ENCODE data around the gene SLC15A2. TPM values are rescaled to one million over a fixed set of nuclear protein-coding genes. Genes with fewer than 3 reads are reported as not detected.

Gene SLC15A2
- total and polyA plus RNA-seq, 9 donors, result 0.23 to 9.4 (median 1.5) TPM

DNA sequence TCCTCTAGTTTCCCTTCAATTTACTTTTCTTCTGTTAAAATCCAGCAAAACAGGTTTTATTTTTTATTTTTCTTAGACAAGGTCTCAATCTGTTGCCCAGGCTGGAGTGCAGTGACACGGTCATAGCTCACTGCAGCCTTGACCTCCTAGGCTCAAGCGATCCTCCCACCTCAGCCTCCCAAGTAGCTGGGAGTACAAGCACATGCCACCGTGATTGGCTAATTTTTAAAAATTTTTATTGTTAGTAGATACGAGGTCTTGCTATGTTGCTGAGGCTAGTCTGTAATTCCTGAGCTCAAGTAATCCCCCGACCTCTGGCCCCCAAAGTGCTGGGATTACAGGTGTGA, 86.2 kb downstream of the SLC15A2 start:
- H3K9me3 ChIP-seq, result no peaks in the 10 kb centered on the region
- H3K36me3 ChIP-seq, result no peaks in the 10 kb centered on the region
- 22 to 50% (median 24%) methylated on average over 5 of the region's 5 CpGs for WGBS, 3 donors
- no peaks in the 10 kb centered on the region for H3K27me3 ChIP-seq
- DNase-seq, result no peak
- no peaks in the 10 kb centered on the region for H3K4me1 ChIP-seq (ENCODE audit: insufficient read depth)
- H3K4me3 ChIP-seq, result no peak overlapping the region
- H3K27ac ChIP-seq, result no peak overlapping the region
- intact Hi-C loops (cut with DNase I), result no loop called here
- TF ChIP-seq EP300 (IDR thresholded peaks at IDR 0.05), result no peak
- no peak for TF ChIP-seq CTCF (IDR thresholded peaks at IDR 0.05)
- TF ChIP-seq POLR2A (IDR thresholded peaks at IDR 0.05), result no peak

DNA sequence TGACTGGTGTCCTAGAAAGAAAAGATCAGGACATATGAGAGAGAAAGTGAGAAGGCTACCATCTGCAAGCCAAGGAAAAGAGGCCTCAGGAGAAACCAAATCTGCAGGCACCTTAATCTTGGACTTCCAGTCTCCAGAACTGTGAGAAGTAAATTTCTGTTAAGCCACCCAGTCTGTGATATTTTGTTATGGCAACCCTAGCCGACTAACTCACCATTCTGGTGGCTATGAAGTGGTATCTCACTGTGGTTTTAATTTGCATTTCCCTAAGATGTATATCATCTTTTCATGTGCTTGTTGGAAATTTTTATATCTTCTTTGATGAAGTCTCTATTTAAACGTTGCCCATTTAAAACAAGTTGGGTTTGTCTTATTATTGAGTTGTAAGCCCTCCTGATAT, 87.3 kb downstream of the SLC15A2 start:
- no peak for DNase-seq
- H3K9me3 ChIP-seq, result no peaks in the 10 kb centered on the region
- H3K27ac ChIP-seq, result no peak overlapping the region
- H3K4me3 ChIP-seq, result no peak overlapping the region
- no peak for TF ChIP-seq CTCF (IDR thresholded peaks at IDR 0.05)
- TF ChIP-seq POLR2A (IDR thresholded peaks at IDR 0.05), result no peak
- TF ChIP-seq EP300 (IDR thresholded peaks at IDR 0.05), result no peak
- 81 to 84% (median 83%) methylated on average over 2 of the region's 2 CpGs for WGBS, 3 donors
- no peaks in the 10 kb centered on the region for H3K27me3 ChIP-seq
- no peaks in the 10 kb centered on the region for H3K36me3 ChIP-seq
- intact Hi-C loops (cut with DNase I), result no loop called here
- no peaks in the 10 kb centered on the region for H3K4me1 ChIP-seq (ENCODE audit: insufficient read depth)

- intact Hi-C loops (cut with DNase I), result no loop called here
Measured at GRCh38 chr3:121985846-121986245, 91.6 kb downstream of the SLC15A2 start.

GRCh38 chr3:121988146-121988545, 93.9 kb downstream of the SLC15A2 start:
- no peak for TF ChIP-seq POLR2A (IDR thresholded peaks at IDR 0.05)
- no peaks in the 10 kb centered on the region for H3K36me3 ChIP-seq
- WGBS, 3 donors, result 77 to 84% (median 79%) methylated on average over 2 of the region's 2 CpGs
- H3K27me3 ChIP-seq, result no peaks in the 10 kb centered on the region
- H3K4me3 ChIP-seq, result no peak overlapping the region
- intact Hi-C loops (cut with DNase I), result no loop called here
- DNase-seq, result no peak
- H3K27ac ChIP-seq, result no peak overlapping the region
- no peaks in the 10 kb centered on the region for H3K4me1 ChIP-seq (ENCODE audit: insufficient read depth)
- no peaks in the 10 kb centered on the region for H3K9me3 ChIP-seq

More at GRCh38 chr3:121985846-121986245, 91.6 kb downstream of the SLC15A2 start:
- Histone ChIP-seq H3K36me3 (no peaks in the 10 kb centered on the region), H3K27me3 (no peaks in the 10 kb centered on the region), H3K27ac (no peak overlapping the region), H3K9me3 (no peaks in the 10 kb centered on the region), H3K4me1 (ENCODE audit: insufficient read depth) (no peaks in the 10 kb centered on the region), H3K4me3 (no peak overlapping the region)
- no peak for DNase-seq
- 74 to 81% (median 80%) methylated on average over 2 of the region's 2 CpGs for WGBS, 3 donors
- no peak for TF ChIP-seq CTCF (IDR thresholded peaks at IDR 0.05)
- no peak for TF ChIP-seq EP300 (IDR thresholded peaks at IDR 0.05)
- TF ChIP-seq POLR2A (IDR thresholded peaks at IDR 0.05), result no peak

- DNase-seq, result no peak
- Histone ChIP-seq H3K9me3 (no peaks in the 10 kb centered on the region), H3K27me3 (no peaks in the 10 kb centered on the region), H3K27ac (no peak overlapping the region), H3K4me1 (ENCODE audit: insufficient read depth) (no peaks in the 10 kb centered on the region), H3K36me3 (no peaks in the 10 kb centered on the region), H3K4me3 (no peak overlapping the region)
- no peak for TF ChIP-seq CTCF (IDR thresholded peaks at IDR 0.05)
- no peak for TF ChIP-seq POLR2A (IDR thresholded peaks at IDR 0.05)
- TF ChIP-seq EP300 (IDR thresholded peaks at IDR 0.05), result no peak
- intact Hi-C loops (cut with DNase I), result no loop called here
Measured at GRCh38 chr3:121989943-121990342, 95.7 kb downstream of the SLC15A2 start.

All from ovary (tissue), 9 donors.